Measurements from ENCODE around the gene ZNF473.
A peak's percentile ranks its signal among the peaks of the same experiment; 100 is the strongest.

ZNF473 gene

GRCh38 chr19:50003810-50004419, 21.9 kb upstream of the ZNF473 start:
- no peak for DNase-seq

- no peak for DNase-seq
These were observed 20.4 kb upstream of the ZNF473 start for GRCh38 chr19:50005428-50005827.

GRCh38 chr19:50007170-50007569, 18.6 kb upstream of the ZNF473 start:
- no peak for DNase-seq

- DNase-seq: no peak
These were observed 17.9 kb upstream of the ZNF473 start for GRCh38 chr19:50007947-50008346.

- DNase-seq: no peak
These were observed 17.3 kb upstream of the ZNF473 start for GRCh38 chr19:50008532-50008931.

- no peak for DNase-seq
These were observed 9.5 kb upstream of the ZNF473 start for GRCh38 chr19:50016225-50016807.

GRCh38 chr19:50020481-50020880, 5.3 kb upstream of the ZNF473 start:
- DNase-seq: no peak

GRCh38 chr19:50022823-50023222, 3.0 kb upstream of the ZNF473 start:
- DNase-seq: no peak

- no peak for DNase-seq
These were observed 1.1 kb upstream of the ZNF473 start for GRCh38 chr19:50024719-50025021.

GRCh38 chr19:50025022-50025793, 597 bp upstream of the ZNF473 start, which contains the start of gene VRK3:
TSS of gene VRK3 (minus strand) at chr19:50025372. CDS start at chr19:50016162, 9,210 bp downstream.
- peak; percentile 99 for DNase-seq

- DNase-seq: no peak
These were observed 723 bp downstream of the ZNF473 start for GRCh38 chr19:50026550-50026906.

GRCh38 chr19:50030225-50030624, 4.4 kb downstream of the ZNF473 start:
- no peak for DNase-seq

GRCh38 chr19:50030937-50031336, 5.1 kb downstream of the ZNF473 start:
- no peak for DNase-seq

GRCh38 chr19:50036908-50037307, 11.1 kb downstream of the ZNF473 start:
- no peak for DNase-seq

- no peak for DNase-seq
These were observed 14.2 kb downstream of the ZNF473 start for GRCh38 chr19:50039968-50040367.

GRCh38 chr19:50040967-50041366, 15.2 kb downstream of the ZNF473 start:
- DNase-seq: no peak

GRCh38 chr19:50042363-50043024, 16.7 kb downstream of the ZNF473 start:
- DNase-seq: no peak

- no peak for DNase-seq
These were observed 18.2 kb downstream of the ZNF473 start for GRCh38 chr19:50043967-50044366.

- no peak for DNase-seq
These were observed 19.1 kb downstream of the ZNF473 start for GRCh38 chr19:50044922-50045321.

GRCh38 chr19:50046649-50047503, 21.1 kb downstream of the ZNF473 start:
- DNase-seq: no peak

GRCh38 chr19:50047671-50048070, 21.9 kb downstream of the ZNF473 start:
- DNase-seq: no peak

- peak; percentile 69 for DNase-seq
These were observed 24.8 kb downstream of the ZNF473 start for GRCh38 chr19:50050406-50051227.

All from NCI-H526 treated with DMSO at 0.1 percent for 48 hours (cell line).